ENCODE data around the gene LCN1.
"Not testable (repeated sequence)": the region's sequence is repeated elsewhere in the genome, so short reads cannot be mapped to it uniquely, and the experiment has no call there.

LCN1 gene

DNA sequence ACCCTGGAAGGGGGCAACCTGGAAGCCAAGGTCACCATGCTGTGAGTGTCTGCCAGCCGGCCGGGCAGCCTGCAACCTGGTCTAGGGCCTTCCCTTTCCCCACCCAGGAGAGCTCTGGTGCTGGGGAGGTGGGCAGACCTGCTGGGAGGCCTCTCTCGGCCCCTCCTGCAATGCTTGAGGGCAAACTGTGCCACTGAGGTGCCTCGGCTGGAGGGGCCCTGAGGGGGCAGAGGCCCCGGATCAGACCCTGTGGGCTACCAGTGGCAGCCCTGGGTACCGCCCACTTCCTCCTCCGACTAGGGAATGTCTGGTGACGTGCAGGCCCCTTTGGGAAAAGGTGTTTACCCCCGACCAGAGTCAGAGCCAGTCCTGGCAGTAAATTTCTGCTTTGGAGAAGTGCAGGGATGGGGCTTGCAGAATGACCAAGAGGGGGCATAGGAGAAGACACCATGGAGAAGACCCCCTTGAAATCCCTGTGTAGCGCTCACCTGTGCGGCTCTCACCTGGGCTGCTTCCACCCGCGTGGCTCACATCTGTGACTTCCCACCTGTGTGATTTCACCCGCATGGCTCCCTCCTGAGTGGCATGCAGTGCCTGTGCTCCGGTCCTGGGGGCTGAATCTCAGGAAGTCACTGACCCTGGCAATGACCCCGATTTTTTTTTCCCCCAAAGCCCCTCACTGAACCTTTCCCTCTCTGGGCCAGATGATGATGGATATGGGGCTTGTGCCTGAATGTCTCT lies 1.1 kb downstream of the LCN1 start:
- no peak for DNase-seq (ENCODE audit: low read depth, low spot score)

DNA sequence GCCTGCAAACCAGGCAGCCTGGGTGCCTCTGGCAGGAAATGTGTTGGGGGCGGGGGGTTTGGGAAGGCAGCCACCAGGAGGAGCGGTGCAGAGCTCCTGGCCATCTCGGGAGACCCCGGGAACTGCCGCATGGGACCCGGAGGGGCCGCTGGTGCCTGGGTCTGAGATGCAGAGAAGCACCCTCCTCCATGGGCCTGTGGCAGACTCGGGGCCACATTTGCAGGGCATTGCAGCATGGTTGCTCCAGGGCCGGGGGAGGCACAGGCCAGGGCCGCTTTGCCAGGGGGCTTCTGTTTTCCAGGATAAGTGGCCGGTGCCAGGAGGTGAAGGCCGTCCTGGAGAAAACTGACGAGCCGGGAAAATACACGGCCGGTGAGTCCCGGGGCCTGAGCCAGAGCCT lies 1.7 kb downstream of the LCN1 start:
- no peak for DNase-seq (ENCODE audit: low read depth, low spot score)

DNA sequence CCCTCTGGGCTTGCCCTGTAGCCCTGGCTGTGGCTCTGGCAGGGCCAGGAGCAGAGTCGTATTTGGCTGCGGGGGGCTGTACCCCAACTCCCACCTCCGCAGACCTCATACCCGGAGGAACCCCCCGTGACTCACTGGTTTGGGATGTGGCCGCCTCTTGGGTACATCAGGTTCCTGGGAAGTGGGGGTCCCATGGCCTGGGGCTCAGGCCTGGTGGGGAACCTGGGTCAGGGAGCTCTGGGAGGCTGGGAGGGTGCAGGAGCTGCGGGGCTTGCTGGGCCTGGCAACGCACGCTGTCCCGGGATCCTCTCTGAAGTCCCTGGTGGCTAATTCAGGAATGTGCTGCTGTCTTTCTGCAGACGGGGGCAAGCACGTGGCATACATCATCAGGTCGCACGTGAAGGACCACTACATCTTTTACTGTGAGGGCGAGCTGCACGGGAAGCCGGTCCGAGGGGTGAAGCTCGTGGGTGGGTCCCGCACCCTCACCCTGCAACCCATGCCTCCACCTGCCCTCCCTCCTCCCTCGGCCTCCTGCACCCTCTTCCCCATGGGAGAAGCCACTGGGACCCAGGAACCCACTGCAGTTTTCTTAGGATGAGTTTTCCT lies 2.4 kb downstream of the LCN1 start:
- DNase-seq (ENCODE audit: low read depth, low spot score): no peak

DNA sequence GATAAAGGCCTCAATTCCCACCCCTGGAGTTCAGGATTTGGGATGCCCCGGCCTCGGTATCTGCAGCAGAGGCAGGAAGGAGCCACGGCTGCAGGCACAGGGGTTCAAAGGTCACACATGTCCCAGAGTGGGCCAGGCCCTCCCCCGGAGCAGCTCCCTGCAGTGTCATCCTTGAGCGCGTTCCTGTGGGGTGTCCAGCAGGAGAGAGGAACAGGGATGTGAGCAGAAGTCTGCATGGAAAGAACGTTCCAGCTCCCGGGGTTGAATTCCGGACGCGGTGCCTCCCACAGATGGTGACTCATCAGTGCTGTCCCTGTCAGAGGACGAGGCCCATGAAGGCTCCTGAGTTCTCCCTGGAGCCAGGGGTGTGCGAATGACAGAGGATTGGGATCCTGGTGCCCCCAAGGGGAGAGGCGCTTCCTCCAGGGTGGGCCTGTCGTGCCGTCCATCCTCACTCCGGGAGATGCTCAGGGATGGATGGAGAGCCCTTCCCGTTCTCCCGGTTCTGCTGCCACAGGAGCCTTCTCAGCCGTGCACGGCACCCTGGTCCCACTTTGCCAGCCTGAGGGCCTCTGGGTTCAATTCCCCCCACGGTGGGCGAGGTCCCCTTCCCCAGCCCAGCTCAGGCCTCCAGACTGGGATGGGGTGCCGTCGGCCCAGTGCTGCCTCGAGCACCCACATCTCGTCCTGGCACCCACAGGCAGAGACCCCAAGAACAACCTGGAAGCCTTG lies 3.1 kb downstream of the LCN1 start:
- no peak for DNase-seq (ENCODE audit: low read depth, low spot score)

DNA sequence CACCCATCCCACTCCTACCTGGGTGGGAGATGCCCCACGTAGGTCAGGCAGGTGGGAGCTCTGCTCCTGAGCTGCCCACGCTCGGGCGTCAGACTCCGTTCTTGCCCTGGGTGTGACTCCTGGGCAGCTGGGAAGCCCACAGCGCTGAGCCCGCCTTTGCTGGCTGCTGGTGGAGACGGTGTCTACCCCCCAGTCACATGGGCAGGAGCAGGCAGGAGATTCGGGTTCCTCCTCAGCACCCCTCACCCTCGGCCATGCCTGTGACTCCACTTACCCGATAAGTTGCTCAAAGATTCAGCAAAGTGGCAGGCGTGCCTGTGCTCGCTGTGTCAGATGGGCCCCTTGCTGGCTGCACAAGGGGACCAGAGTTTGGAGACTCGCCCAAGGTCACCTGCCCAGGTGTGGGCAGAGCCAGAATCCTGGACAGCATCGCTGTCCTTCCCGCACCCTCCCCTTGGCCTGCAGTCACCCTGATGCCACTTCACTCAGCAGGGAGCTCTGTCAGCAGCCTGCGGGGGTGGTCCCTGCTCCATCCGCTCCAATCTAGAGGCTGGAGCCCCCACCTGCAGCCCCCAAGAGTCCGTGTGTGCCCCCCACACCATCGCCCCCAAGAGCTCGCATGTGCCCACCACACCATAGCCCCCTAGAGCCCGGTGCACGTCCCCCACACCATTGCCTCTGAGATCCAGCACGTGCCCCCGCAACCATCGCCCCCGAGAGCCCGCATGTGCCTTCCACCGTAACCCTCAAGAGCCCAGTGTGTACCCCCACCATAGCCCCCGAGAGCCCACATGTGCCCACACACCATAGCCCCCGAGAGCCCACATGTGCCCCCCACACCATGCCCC lies 4.2 kb downstream of the LCN1 start:
- DNase-seq (ENCODE audit: low read depth, low spot score): no peak

DNA sequence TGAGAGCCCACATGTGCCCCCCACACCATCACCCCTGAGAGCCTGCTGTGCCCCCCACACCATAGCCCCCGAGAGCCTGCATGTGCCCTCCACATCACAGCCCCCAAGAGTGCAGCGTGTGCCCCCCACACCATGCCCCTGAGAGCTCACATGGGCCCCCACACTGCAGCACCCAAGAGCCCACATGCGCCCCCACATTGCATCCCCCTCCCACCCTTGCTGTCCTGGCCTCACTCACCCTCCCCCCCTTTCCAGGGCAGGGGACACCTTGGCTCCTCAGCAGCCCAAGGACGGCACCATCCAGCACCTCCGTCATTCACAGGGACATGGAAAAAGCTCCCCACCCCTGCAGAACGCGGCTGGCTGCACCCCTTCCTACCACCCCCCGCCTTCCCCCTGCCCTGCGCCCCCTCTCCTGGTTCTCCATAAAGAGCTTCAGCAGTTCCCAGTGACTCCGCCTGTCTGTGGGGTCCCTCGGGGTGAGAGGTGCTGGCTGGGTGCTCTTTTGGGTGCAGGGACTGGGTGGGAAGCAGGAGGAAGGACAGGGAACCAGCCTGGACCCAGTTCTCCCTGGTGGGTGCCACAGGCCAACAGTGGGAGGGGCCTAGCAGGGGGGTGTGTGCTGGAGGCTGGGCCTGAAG lies 5.0 kb downstream of the LCN1 start:
- no peak for DNase-seq (ENCODE audit: low read depth, low spot score)

DNA sequence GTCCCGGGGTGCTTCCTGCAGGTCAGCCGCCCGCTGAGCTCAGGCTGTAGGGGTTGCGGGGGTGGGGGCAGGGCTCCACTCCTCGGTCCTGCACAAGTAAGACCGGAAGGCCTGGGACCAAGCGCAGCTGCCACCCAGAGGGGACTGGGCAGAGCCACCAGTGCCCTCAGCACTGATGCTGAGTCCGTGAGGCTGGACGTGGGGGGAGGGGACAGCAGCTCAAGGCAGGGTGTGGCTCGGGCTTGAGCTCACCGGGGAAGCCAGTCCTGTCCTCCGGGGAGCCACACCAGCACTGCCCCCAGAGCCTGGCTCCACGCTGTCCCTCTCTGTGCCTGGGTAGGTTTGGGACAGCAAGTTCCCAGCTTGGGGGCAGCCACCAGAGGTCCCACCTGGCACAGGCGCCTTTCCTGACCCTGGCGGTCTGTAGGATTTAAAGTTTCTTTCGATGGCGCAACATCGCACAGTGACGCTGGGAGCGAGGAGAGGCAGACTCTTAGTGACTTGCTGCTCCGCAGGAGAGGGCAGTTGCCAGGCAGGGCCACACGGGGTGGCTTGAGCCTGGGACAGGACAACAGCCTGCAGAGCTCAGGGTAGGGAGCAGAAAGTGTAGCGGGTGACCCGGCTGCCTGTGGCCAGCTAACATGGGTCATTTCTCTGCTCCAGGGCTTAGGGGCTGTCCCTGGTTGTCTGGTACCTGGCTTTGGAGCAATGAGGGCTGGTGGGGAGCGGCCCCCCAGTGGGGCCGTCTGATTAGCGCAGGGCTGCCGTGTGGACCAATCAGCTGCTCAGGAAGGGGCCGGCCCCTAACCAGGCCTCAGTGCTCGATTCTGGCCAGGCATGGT lies 5.7 kb downstream of the LCN1 start:
- DNase-seq (ENCODE audit: low read depth, low spot score): no peak

DNA sequence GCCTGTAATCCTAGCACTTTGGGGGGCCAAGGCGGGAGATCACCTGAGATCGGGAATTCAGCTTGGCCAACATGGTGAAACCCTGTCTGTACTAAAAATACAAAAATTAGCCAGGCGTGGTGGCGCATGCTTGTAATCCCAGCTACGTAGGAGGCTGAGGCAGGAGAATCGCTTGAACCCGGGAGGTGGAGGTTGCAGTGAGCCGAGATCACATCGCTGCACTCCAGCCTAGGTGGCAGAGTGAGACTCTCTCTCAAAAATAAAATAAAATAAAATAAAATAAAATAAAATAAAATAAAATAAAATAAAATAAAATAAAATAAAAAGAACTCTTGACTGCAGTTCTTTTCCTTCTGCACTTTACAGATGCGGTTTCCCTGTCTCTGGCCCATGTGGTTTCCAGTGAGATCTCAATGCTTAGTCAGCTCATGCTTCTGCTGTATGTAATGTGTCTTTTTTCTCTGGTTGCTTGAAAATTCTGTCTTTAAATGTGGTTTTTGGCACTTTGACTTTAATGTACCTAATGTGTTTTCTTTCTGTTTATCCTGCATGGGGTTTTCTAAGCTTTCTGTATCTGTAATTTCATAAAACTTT lies 7.7 kb downstream of the LCN1 start:
- not testable (repeated sequence) for DNase-seq (ENCODE audit: low read depth, low spot score)

DNA sequence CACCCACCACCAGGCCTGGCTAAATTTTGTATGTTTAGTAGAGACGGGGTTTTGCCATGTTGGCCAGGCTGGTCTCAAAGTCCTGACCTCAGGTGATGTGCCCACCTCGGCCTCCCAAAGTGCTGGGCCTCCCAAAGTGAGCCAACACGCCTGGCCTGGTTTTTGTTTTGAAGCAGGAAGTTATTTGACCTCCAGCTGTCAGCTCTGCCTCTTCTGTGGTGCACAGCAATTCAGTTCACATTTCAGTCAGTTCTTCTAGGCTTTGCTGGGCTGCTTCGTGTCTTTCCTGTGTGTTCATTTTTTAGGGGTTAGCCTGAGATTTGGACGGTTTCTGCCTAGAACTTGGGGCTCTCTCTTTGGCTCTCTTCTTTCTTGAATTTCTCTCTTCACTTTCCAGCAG lies 8.9 kb downstream of the LCN1 start:
- no peak for DNase-seq (ENCODE audit: low read depth, low spot score)

DNA sequence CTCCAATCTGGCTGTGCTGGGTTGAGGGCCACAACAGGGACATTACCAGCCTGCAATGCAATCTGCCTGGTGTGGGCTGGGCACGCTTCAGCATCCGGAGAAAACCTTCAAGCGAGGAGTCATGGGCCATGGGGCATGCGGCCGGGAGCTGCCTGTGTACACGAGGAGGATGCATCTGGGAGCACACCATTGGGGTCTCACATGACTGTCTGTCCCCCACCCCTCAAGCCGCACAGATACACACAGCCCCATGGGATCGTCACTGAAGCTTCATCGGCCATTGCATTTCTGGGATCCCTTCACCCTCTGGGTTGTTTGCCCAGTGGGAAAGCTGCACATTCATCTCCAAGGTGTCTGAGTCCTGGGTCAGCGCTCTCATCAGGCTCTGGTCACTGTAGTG lies 9.9 kb downstream of the LCN1 start:
- DNase-seq (ENCODE audit: low read depth, low spot score): no peak

DNA sequence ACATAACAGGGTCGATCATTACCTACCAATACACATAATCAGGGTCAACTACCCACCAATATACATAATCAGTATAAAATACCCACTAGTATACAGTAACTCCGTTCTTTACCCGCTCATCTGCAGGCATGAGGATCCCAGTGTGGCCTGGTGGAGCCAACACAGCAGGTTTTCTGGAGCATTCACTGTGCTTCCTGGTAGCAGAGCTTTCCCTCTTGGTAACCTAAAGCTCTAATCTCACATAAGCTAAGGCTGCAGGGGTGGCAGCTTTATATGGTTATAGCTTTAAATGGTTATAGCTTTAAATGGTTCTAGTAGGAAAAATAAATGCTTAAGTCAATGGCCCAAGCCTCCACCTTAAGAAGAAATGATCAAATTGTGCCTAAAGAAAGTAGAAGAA lies 11.9 kb downstream of the LCN1 start:
- no peak for DNase-seq (ENCODE audit: low read depth, low spot score)

DNA sequence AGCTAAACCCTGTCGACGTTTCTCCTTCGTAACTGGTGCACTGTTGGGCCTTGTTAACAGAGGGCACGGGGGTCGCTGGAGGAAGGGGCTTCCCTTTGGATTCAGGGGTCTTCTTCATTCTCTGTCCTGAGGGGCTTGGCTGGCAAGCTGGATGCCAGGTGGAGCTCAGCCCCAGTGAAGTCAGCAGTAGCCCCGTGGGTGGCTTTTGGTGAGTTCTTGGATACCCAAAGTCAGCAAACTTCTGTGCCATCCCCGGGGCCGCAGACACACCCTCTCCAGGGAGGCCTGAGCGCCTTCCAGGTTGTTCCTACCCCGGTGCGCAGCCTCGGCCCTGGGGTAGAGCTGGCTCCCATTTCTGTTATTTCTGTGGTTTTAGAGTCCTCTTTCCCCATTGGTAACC lies 12.4 kb downstream of the LCN1 start:
- DNase-seq (ENCODE audit: low read depth, low spot score): no peak

DNA sequence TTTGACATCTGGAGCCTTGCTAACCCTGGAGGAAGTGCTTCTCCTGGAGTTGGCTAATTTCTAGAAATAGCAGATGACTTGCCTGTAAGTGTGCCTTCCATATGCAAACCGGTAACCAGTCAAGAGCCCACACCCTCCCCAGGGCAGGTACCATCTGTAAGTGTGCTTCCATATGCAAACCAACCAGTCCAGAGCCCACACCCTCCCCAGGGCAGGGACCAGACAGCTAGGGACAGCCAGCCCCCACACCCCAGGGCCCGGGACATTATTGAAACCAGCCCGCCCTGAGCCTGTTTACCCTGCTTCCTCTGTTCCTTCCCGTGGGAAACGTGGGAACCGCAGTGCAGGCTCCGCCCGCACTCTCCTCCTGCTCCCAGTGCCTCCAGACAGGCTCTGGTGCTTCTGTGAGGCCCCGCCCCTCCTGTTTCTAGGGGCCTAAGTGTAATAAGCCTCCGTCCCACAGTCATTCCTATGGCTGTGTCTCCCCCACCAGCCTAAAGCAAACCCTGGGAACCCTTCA lies 13.0 kb downstream of the LCN1 start:
- DNase-seq (ENCODE audit: low read depth, low spot score): not testable (repeated sequence)

DNA sequence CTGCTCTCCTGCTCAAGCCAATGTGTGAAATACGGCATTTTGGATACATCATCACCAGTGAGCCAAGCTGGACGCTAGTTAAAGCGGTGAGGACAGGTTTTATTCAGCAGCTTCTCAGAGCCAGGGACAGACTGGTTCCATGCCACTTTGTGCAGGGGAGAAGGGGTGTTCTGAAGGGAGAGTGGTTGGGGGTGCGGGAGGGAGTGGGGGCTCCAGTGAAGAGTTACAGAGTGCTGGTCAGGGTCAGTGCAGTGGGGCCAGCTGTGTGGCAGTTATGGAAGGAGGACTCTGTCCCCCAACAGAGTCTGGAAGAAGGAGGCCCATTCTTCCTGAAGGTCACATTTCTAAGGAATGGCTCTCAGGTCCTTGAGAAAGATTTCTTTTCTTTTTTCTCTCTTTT lies 13.6 kb downstream of the LCN1 start:
- not testable (repeated sequence) for DNase-seq (ENCODE audit: low read depth, low spot score)

DNA sequence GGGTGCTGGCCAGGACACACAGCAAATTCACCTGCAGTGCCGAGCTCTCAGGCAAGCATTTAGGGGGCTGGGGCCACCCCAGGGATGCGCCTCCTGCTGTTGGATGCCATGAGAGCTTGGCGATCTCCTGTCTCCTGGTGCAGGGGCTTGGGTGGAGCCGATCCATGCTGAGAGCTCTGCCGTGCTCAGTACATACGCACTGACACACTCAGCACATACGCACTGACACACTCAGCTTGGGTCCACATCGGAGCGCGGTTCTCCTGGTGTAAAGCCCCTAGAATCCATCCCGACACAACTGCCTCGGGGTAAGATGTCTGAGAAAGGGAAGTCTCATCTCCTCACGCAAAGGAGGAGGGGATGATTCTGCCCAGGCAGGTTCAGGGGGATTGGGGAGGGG lies 14.4 kb downstream of the LCN1 start:
- DNase-seq (ENCODE audit: low read depth, low spot score): not testable (repeated sequence)

DNA sequence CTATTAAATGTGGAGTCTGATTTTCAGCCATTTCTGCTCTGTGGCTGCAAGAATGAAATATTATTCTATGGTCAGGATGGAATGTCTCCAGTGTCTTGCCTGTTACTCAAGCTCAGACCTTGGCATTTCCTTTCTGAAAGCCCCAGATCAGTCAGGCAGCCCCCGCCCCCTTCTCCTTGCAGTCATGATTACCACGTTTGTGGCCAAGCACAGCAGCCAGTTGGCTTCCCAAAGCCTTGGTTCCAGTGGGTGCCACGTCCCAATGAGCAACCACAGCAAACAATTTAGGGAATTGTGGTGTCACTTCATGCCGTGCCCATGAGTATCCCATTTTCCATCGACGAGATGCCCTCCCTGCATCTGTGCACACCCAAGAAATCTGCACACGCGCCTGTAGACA lies 15.0 kb downstream of the LCN1 start:
- no peak for DNase-seq (ENCODE audit: low read depth, low spot score)

DNA sequence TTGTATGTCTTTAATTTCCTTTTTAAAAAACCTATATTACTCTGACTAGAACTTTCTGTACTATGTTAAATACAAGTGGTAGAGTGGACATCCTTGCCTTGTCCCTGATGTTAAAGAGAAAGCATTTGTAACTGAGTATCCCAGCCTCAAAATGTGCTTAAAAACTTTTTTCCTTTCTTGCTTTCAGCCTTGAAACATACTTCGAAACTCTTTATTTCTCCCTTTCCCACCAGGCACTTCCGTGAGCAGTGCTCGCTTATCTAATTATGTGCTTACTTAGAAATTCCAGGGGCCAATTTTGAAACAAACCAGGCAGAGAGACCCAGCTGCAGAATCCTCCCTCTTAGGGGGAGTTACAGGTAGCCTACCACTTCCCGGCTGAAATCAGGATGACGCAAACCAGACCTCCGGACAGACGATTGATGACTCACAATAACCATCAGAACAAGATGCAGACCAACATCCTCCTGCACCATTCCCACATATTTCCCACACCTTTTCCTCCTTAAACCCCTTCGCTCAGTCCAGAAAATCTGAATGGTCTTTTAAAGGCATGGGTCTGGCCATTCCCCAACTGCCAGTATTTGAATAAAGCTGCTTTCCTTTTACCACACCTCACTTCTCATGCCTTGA lies 22.1 kb downstream of the LCN1 start:
- DNase-seq (ENCODE audit: low read depth, low spot score): not testable (repeated sequence)

DNA sequence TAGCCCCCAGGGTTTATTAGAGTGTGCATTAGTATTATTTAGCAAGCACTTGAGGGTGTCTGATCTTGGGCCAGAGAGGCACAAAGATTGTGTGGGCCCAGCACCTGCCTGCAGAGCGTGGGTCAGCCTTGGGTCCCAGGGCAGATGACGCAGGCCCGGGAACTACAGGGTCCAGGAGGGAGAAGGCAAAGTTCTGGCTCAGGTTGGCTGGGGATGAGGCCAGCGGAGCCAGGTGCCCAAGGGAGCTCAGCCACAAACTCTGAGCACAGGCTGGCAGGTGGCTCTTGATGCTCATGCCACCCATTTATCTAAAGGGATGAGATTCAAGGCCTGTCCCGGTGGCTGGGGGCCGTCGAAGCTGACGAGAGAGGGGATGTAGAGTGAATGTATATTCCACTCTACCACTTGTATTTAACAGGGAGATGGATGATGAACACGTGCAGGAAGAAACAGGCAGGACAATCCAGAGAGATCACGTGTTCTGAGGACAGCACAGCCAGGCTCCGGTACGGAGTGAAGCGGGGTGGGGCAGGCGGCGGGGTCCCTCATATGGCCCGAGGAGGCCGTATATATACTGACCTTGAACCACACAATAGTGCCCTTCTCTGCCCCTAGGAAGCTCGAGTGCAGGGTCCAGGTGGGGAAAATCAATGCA lies 23.9 kb downstream of the LCN1 start:
- no peak for DNase-seq (ENCODE audit: low read depth, low spot score)

DNA sequence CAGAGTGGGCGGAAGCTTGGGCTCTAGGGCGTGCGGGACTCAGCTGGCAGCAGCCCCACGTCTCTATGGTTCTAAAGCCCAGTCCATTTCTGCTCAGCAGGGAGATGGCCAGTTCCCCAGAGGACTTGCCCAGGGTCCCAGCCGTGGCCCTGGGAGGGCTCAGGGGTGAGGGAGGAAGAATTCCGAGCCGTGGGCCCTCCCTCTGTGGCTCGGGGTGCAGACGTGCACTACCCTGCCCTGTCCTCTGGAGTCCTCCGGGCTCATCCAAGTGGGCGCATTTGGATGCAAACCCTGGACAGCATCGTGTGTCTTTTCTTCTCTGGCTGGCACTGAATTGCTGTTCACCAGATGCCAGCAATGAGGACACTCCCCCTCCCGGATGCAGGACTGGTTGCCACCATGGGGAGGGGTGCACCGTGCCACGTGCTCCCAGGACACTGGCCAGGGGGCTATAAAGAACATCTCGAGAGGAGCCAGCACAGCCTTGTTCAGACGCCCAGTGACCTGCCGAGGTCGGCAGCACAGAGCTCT lies 24.5 kb downstream of the LCN1 start, which contains the start of gene OBP2A:
Gene OBP2A, plus strand, starts transcription at position 481 of the 531 bp plus-strand sequence. CDS start 55 bp downstream, outside the sequence.
- not testable (repeated sequence) for DNase-seq (ENCODE audit: low read depth, low spot score)

All from activated naive CD8-positive, alpha-beta T cell treated with anti-CD3 and anti-CD28 coated beads, Interleukin-2, amount 50 U/mL, for 16 hours (primary cell).